Measurements from ENCODE around the gene ANO7. TPM values are rescaled to one million over a fixed set of nuclear protein-coding genes. Genes with fewer than 3 reads are reported as not detected.

ANO7 gene
- total and polyA plus RNA-seq, 2 of the 8 experiments (the other 6 are each of a cell fraction or from before 2014, with no cell fraction given), result 3.2 to 6.9 TPM

- TF ChIP-seq SAP30 (IDR thresholded peaks at IDR 0.05; ENCODE audit: insufficient read depth, insufficient replicate concordance, low read length) (no peak), SIX5 (IDR thresholded peaks at IDR 0.05; ENCODE audit: low read depth, low read length) (no peak), RFX5 (IDR thresholded peaks at IDR 0.05; ENCODE audit: borderline replicate concordance, low read depth, low read length) (no peak), TAF1 (IDR thresholded peaks at IDR 0.05; ENCODE audit: low read depth, low read length) (no peak)
Observed at GRCh38 chr2:241153616-241154015, 34.9 kb upstream of the ANO7 start (continued).
